ENCODE results near the gene PSTPIP1. TPM values are rescaled to one million over a fixed set of nuclear protein-coding genes. Genes with fewer than 3 reads are reported as not detected.

Gene PSTPIP1
- total RNA-seq, 1 donor from 2014 or later, result 42.7 TPM

- TF ChIP-seq CTCF (IDR thresholded peaks at IDR 0.05), result no peak
- H3K27ac Mint-ChIP-seq, result no peak overlapping the region
- H3K27me3 Mint-ChIP-seq, result no peaks in the 10 kb centered on the region
- H3K4me3 Mint-ChIP-seq, result peak overlapping the region; percentile 88
- intact Hi-C loops (cut with micrococcal nuclease), result no loop called here
- ChIA-PET CTCF (interaction anchor here (1.3 to 1.6 kb wide), 2 partner anchors 64 to 547 kb away, joined by 4 read pairs; no protein-coding TSS in a partner anchor), POLR2A (interaction anchor here (1.1 to 3.0 kb wide), 4 partner anchors 8 to 92 kb away, joined by 3 to 12 read pairs (median 8); partner anchors contain the start of gene SCAPER)
- H3K4me1 Mint-ChIP-seq, result peaks cover 70% of the 10 kb centered on the region
- ATAC-seq (ENCODE audit: low read depth) (no peak), DNase-seq (no peak)
- no peaks in the 10 kb centered on the region for H3K9me3 Mint-ChIP-seq
- H3K36me3 Mint-ChIP-seq (ENCODE audit: low read depth), result peaks cover 15% of the 10 kb centered on the region
Measured at GRCh38 chr15:76996526-76997401, 1.8 kb downstream of the PSTPIP1 start.

DNA sequence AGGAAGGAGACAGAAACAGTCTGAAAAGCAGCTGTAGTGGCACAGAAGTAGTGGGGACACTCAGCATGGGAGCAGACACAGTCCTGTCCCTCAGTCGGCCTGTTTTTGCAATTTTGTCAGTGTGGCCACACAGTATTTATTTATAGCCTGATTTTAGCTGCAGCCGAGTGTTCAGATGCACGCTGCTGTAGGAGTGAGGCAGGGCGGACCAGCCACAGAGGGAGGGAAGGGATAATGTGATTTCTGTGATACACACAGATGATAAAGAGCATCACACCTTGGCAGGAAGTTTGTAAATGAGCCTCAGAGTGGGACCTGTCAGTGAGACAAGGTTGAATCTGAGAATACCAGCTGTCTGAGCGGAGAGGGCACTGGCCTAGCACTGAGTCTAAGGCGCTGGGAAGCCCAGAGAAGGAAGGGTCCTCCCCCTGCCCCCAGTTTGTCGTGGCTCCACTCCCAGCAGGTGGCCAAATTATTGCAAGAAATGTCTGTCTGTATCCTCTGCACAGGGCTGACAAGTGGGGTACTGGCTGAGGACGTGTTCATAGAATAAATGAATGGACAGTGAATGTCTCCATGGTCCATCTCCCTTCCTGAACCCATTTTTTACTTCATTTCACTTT lies 3.8 kb downstream of the PSTPIP1 start:
- POLR2A ChIA-PET, result no interaction called here
- H3K36me3 Mint-ChIP-seq (ENCODE audit: low read depth), result peaks cover 17% of the 10 kb centered on the region
- no peak for ATAC-seq (ENCODE audit: low read depth)
- H3K4me1 Mint-ChIP-seq, result peaks cover 82% of the 10 kb centered on the region
- no peak for TF ChIP-seq CTCF (IDR thresholded peaks at IDR 0.05)
- no peak overlapping the region for H3K27ac Mint-ChIP-seq
- DNase-seq, result no peak
- intact Hi-C loops (cut with micrococcal nuclease), result no loop called here
- H3K27me3 Mint-ChIP-seq, result no peaks in the 10 kb centered on the region
- CTCF ChIA-PET, result interaction anchor here (1.0 kb wide), 1 partner anchor 14 kb away, joined by 3 read pairs; no protein-coding TSS in a partner anchor
- no peaks in the 10 kb centered on the region for H3K9me3 Mint-ChIP-seq
- no peak overlapping the region for H3K4me3 Mint-ChIP-seq

DNA sequence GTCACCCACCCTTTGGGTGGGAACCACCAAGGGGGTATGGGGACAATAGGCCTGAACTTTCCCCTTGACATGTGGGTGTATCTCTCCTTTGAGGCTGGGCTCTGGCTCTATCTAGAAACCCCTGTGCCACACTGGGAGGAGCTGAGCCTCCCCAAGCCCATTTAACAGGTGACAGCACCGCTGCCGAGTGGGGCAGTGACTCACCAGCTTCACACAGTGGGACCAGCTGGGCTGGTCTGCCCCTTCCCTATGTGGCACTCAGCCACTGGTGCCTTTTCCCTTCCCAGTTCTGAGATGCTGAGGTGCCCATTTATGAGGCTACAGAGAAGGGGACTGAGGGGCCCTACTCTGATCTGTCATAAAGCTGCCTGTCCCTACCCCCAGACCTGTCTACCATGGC lies 5.1 kb downstream of the PSTPIP1 start:
- no peaks in the 10 kb centered on the region for H3K27me3 Mint-ChIP-seq
- intact Hi-C loops (cut with micrococcal nuclease), result no loop called here
- H3K36me3 Mint-ChIP-seq (ENCODE audit: low read depth), result peaks cover 20% of the 10 kb centered on the region
- CTCF ChIA-PET, result no interaction called here
- peaks cover 79% of the 10 kb centered on the region for H3K4me1 Mint-ChIP-seq
- H3K9me3 Mint-ChIP-seq, result no peaks in the 10 kb centered on the region
- H3K27ac Mint-ChIP-seq, result no peak overlapping the region
- POLR2A ChIA-PET, result no interaction called here
- TF ChIP-seq CTCF (IDR thresholded peaks at IDR 0.05), result no peak
- H3K4me3 Mint-ChIP-seq, result no peak overlapping the region
- ATAC-seq (ENCODE audit: low read depth) (no peak), DNase-seq (no peak)

GRCh38 chr15:77001351-77001750 lies 6.4 kb downstream of the PSTPIP1 start:
- no peak for TF ChIP-seq CTCF (IDR thresholded peaks at IDR 0.05)
- POLR2A ChIA-PET, result no interaction called here
- ATAC-seq (ENCODE audit: low read depth), result no peak
- no peak for DNase-seq
- Mint-ChIP-seq H3K27me3 (no peaks in the 10 kb centered on the region), H3K4me3 (no peak overlapping the region), H3K36me3 (ENCODE audit: low read depth) (peaks cover 22% of the 10 kb centered on the region), H3K27ac (no peak overlapping the region), H3K4me1 (peaks cover 70% of the 10 kb centered on the region), H3K9me3 (no peaks in the 10 kb centered on the region)
- intact Hi-C loops (cut with micrococcal nuclease), result no loop called here
- CTCF ChIA-PET, result no interaction called here

GRCh38 chr15:77001966-77002365 lies 7.0 kb downstream of the PSTPIP1 start:
- Mint-ChIP-seq H3K27me3 (no peaks in the 10 kb centered on the region), H3K36me3 (ENCODE audit: low read depth) (peaks cover 23% of the 10 kb centered on the region), H3K27ac (peak overlapping the region; percentile 81), H3K9me3 (no peaks in the 10 kb centered on the region), H3K4me3 (peak overlapping the region; percentile 15), H3K4me1 (peaks cover 64% of the 10 kb centered on the region)
- DNase-seq (no peak), ATAC-seq (ENCODE audit: low read depth) (no peak)
- intact Hi-C loops (cut with micrococcal nuclease), result loop anchor here (2.0 kb wide), 1 partner anchor 13 kb away; no protein-coding TSS in a partner anchor
- CTCF ChIA-PET, result no interaction called here
- POLR2A ChIA-PET, result no interaction called here
- TF ChIP-seq CTCF (IDR thresholded peaks at IDR 0.05), result no peak
